Endothelial cell of umbilical vein (primary cell): Measurements from ENCODE around the gene COA3. TPM values are rescaled to one million over a fixed set of nuclear protein-coding genes. Genes with fewer than 3 reads are reported as not detected.

Experiments used
- BruUV-seq: library from RNA; stranded (reverse); fragments of 400-500 nt; replicated peaks from 2 replicates; lab custom pipeline; 2021; lab: Mats Ljungman, UMichigan
- CTCF ChIA-PET: fragments of 300-600, 350-600 bp; sonication (Branson Sonifier 250); formaldehyde crosslinking; loops from one replicate; lab custom pipeline; 2021; ENCODE audit warnings: antibody characterized with exemption, inconsistent platforms; lab: Charles Lee
- POLR2A ChIA-PET: fragments of 300-600, 350-600 bp; sonication (Branson Sonifier 250); formaldehyde crosslinking; loops from one replicate; lab custom pipeline; 2021; ENCODE audit warnings: antibody characterized with exemption, inconsistent platforms; lab: Charles Lee
- DNase-seq: peaks from one replicate; pipeline ENCODE4 v3.0.0-alpha.2; 2011; ENCODE audit warnings: low read depth, low spot score
- FAIRE-seq: peaks from 2 replicates; lab custom pipeline; 2011; peaks lifted over from hg19 to GRCh38; lab: Jason Lieb, UNC
- H2AFZ ChIP-seq: 2 replicates; pipeline ENCODE4 v1.6.0; 2012; ENCODE audit warnings: low read depth, low read length, control low read depth, inconsistent platforms
- H3K27ac ChIP-seq: 2 replicates; pipeline ENCODE4 v1.5.1; 2011; ENCODE audit warnings: low read depth, mild to moderate bottlenecking, control low read depth, low read length, moderate library complexity; ENCODE audit not compliant: insufficient read depth
- H3K27me3 ChIP-seq, 2 experiments: 2 replicates each; pipeline versions ENCODE4 v1.6.0 to v1.6.1; 2011; ENCODE audit warnings: low read length in 2 of 2, mixed read lengths in 1 of 2; ENCODE audit not compliant: control insufficient read depth in 2 of 2, insufficient read depth in 2 of 2
- H3K36me3 ChIP-seq, 2 experiments: 2 replicates in 1 of 2; 3 replicates in 1 of 2; pipeline ENCODE4 v1.5.1; 2011; ENCODE audit warnings: low read length in 2 of 2, mild to moderate bottlenecking in 1 of 2, moderate library complexity in 1 of 2; ENCODE audit not compliant: control insufficient read depth in 2 of 2, insufficient read depth in 2 of 2; ENCODE audit errors: extremely low read depth in 1 of 2
- H3K4me1 ChIP-seq: 3 replicates; pipeline ENCODE4 v1.5.1; 2011; ENCODE audit warnings: mild to moderate bottlenecking, low read length; ENCODE audit not compliant: control insufficient read depth, insufficient read depth; ENCODE audit errors: extremely low read depth
- H3K4me2 ChIP-seq: 2 replicates; pipeline ENCODE4 v1.6.1; 2011; ENCODE audit warnings: low read length, control low read depth, mixed read lengths; ENCODE audit not compliant: insufficient read depth
- H3K4me3 ChIP-seq, 3 experiments: fragments of 200-600 bp in 1 of 3; sonication (generic), shearing (Covaris generic) in 1 of 3; replicated peaks in 1 of 3; 2 replicates each; pipeline ENCODE4 v1.5.1; 2011 to 2016; ENCODE audit warnings: control low read depth in 3 of 3, low read length in 3 of 3, mild to moderate bottlenecking in 2 of 3, inconsistent platforms in 1 of 3, low read depth in 1 of 3, moderate library complexity in 1 of 3; ENCODE audit not compliant: insufficient read depth in 1 of 3
- H3K79me2 ChIP-seq: 2 replicates; pipeline ENCODE4 v1.6.0; 2012; ENCODE audit warnings: low read length, inconsistent platforms; ENCODE audit not compliant: control insufficient read depth, insufficient read depth
- H3K9ac ChIP-seq: replicated peaks from 2 replicates; pipeline ENCODE3; 2011; ENCODE audit warnings: low read length, control low read depth; ENCODE audit not compliant: insufficient read depth; ENCODE audit errors: extremely low read depth
- H3K9me1 ChIP-seq: replicated peaks from 3 replicates; pipeline ENCODE4 v1.6.0; 2011; ENCODE audit warnings: mild to moderate bottlenecking, low read length; ENCODE audit not compliant: control insufficient read depth, insufficient read depth; ENCODE audit errors: extremely low read depth
- H3K9me3 ChIP-seq: replicated peaks from 2 replicates; pipeline ENCODE4 v1.5.1; 2012; ENCODE audit warnings: low read length, inconsistent platforms; ENCODE audit not compliant: control insufficient read depth, insufficient read depth
- H4K20me1 ChIP-seq: replicated peaks from 2 replicates; pipeline ENCODE3; 2011; ENCODE audit warnings: mild to moderate bottlenecking, low read length; ENCODE audit not compliant: control insufficient read depth, insufficient read depth; ENCODE audit errors: extremely low read depth
- CTCF ChIP-seq, 2 donors: IDR thresholded peaks; 1 replicate in 1 of 2; 2 replicates in 1 of 2; pipeline ENCODE4 v1.5.1; 2011; ENCODE audit warnings: low read length in 2 of 2, mild to moderate bottlenecking in 2 of 2, moderate library complexity in 2 of 2, control low read depth in 1 of 2, inconsistent platforms in 1 of 2, low read depth in 1 of 2; ENCODE audit not compliant: insufficient read depth in 1 of 2; ENCODE audit errors: extremely low read depth in 1 of 2
- EZH2 ChIP-seq: IDR thresholded peaks from 2 replicates; pipeline ENCODE4 v1.6.1; 2012; ENCODE audit warnings: borderline replicate concordance, low read depth, mild to moderate bottlenecking, moderate library complexity, low read length, inconsistent platforms; ENCODE audit not compliant: severe bottlenecking
- FOS ChIP-seq: IDR thresholded peaks from 2 replicates; pipeline ENCODE4 v1.6.1; 2011; ENCODE audit warnings: mild to moderate bottlenecking, low read length, moderate library complexity, borderline replicate concordance; ENCODE audit not compliant: insufficient read depth
- GATA2 ChIP-seq: IDR thresholded peaks from 2 replicates; pipeline ENCODE4 v1.7.0; 2011; ENCODE audit warnings: low read depth, mild to moderate bottlenecking, moderate library complexity, mixed read lengths, low read length; ENCODE audit not compliant: insufficient read length, insufficient read depth
- JUN ChIP-seq: IDR thresholded peaks from 2 replicates; pipeline ENCODE4 v1.6.1; 2011; ENCODE audit warnings: borderline replicate concordance, low read depth; ENCODE audit not compliant: insufficient read length, insufficient read depth
- MAX ChIP-seq: IDR thresholded peaks from 2 replicates; pipeline ENCODE4 v1.6.1; 2011; ENCODE audit not compliant: insufficient read depth, insufficient read length
- MYC ChIP-seq: IDR thresholded peaks from one replicate; pipeline ENCODE4 v1.6.1; 2011; ENCODE audit warnings: mild to moderate bottlenecking, low read depth, low read length
- POLR2A ChIP-seq: IDR thresholded peaks from 2 replicates; pipeline ENCODE4 v1.6.1; 2012; ENCODE audit warnings: low read depth, mild to moderate bottlenecking, control low read depth, low read length
- POLR2AphosphoS5 ChIP-seq: IDR thresholded peaks from 2 replicates; pipeline ENCODE4 v1.6.1; 2012; ENCODE audit warnings: low read depth, mild to moderate bottlenecking, control low read depth, low read length, moderate library complexity; ENCODE audit not compliant: insufficient read depth
- dilution Hi-C: fragments of 300-500 bp; cut with MboI; formaldehyde crosslinking; loops from one replicate; pipeline ENCODE4 v1.15.0; 2019; ENCODE audit warnings: low sequenced_read_pairs; ENCODE audit not compliant: extremely low pct_ligation_motif_present
- intact Hi-C: fragments of 100-400 bp; cut with micrococcal nuclease; formaldehyde crosslinking; loops from one replicate; pipeline ENCODE4 v1.10.0; 2022
- polyA plus RNA-seq, 4 experiments: library from polyadenylated mRNA; depleted of rRNA in 3 of 4; stranded (reverse) in 3 of 4; unstranded in 1 of 4; fragments of >200 nt; gene quantifications; 2 replicates each; pipeline versions ENCODE4 v1.2.1 to v1.2.3, GENCODE V29; 2011 to 2012; ENCODE audit warnings: missing spikeins in 1 of 4
- total RNA-seq: library from RNA; stranded (reverse); gene quantifications from 2 replicates; pipeline ENCODE4 v1.2.3, GENCODE V29; 2021

COA3 gene
- total and polyA plus RNA-seq, 2 donors (not counting 3 experiments of a cell fraction or from before 2014, with no cell fraction given): 56.6 to 126 TPM

- Histone ChIP-seq H3K9me1 (no peaks in the 10 kb centered on the region), H3K4me3 (no peak overlapping the region), H2AFZ (no peak overlapping the region), H3K9me3 (no peaks in the 10 kb centered on the region), H3K4me2 (no peak overlapping the region), H3K9ac (no peak overlapping the region), H3K27ac (no peak overlapping the region), H3K79me2 (no peaks in the 10 kb centered on the region), H3K27me3 (no peaks in the 10 kb centered on the region), H3K4me1 (peaks cover 11% of the 10 kb centered on the region), H3K36me3 (peaks cover 0 to 2% of the 10 kb centered on the region in 2 experiments), H4K20me1 (no peaks in the 10 kb centered on the region)
- intact Hi-C loops: no loop called here
- ChIA-PET POLR2A (no interaction called here), CTCF (interaction anchor here (1.3 kb wide), 1 partner anchor 29 kb away, joined by 5 read pairs; the partner anchor contains the start of gene BECN1)
- dilution Hi-C loops: no loop called here
- no TSS peak for BruUV-seq
- DNase-seq (no peak), FAIRE-seq (no peak)
- no peak for TF ChIP-seq MAX
- TF ChIP-seq GATA2: no peak
- no peak for TF ChIP-seq POLR2A
- no peak for TF ChIP-seq CTCF (IDR thresholded peaks at IDR 0.05; ENCODE audit: extremely low read depth in 1 of 2, insufficient read depth in 1 of 2, low read depth in 1 of 2, low read length in 2 of 2)
- no peak for TF ChIP-seq MYC
- no peak for TF ChIP-seq JUN
- no peak for TF ChIP-seq EZH2
- no peak for TF ChIP-seq FOS
- no peak for TF ChIP-seq POLR2AphosphoS5
These were observed 3.4 kb downstream of the COA3 start for GRCh38 chr17:42795061-42795460.
